Measurements from ENCODE around the gene CARD19.

The CARD19 gene, protein sequence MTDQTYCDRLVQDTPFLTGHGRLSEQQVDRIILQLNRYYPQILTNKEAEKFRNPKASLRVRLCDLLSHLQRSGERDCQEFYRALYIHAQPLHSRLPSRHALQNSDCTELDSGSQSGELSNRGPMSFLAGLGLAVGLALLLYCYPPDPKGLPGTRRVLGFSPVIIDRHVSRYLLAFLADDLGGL

GRCh38 chr9:93096131-93096802 is at the start of gene CARD19:
CARD19 (plus strand) TSS chr9:93096217; CDS start chr9:93096346, 129 bp downstream.
- DNase-seq (ENCODE audit: low read depth) = no peak

DNA sequence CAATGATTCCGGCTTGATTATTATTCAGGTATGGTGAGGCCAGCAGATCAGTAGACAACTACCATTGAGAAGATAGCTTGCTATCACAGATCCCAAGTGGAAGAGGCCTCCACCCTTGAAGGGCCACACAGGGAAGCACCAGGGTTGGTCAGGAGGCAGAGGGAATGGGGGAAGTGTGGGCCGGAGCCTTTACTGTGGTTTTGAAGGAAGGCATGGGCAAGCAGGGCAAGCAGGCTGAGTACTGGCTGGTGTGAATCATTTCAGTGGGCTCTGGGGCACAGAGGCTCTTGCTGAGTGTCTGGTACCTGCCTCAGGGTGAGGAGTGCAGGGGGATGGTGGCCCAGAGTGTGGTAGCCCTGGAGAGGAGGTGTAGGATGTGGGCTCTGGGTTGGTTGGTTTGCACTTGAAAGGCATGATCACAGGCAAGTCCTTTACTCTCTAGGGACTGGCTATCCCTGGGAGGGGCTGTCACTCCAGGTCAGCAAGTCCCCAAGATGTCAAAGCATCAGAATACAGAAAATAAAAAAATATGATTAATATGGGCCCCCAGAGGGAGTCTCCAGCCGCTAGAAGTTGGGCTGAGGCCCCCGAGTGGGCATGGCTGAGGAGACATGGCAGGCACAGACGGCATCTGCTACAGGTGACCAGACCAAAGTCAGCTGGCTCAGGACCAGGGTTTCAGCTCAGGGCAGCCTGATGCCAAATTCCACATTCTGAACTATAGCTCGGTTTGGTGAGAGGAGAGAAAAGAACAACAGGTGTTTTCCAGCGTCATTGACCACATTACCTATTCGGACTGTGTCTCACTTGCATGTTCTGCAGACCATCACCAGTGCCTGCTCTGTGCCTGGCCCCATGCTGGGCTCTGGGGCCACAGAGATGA is 47.2 kb upstream of the CARD19 start:
- DNase-seq (ENCODE audit: low read depth) = no peak

GRCh38 chr9:93049491-93049890 is 46.5 kb upstream of the CARD19 start:
- DNase-seq (ENCODE audit: low read depth) = no peak

DNA sequence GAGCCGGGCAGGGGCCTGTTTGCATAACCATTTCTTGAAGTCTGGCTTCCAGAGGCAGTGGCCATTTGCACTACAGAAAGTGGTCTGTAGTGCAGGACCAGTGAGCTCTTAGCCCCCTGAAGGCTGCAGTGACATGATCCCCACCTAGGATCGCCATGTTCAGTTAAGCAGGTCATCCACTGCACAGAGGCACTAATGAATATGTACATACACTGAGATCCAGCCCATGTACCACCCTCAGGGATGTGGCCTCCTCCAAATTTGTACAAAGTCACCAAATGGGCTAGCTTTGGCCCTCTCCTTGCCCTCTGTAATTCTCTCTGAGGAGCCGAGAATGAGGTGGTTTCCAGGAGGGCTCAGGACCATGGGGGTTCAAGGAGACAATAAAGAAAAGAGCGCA is 45.8 kb upstream of the CARD19 start:
- no peak for DNase-seq (ENCODE audit: low read depth)

- no peak for DNase-seq (ENCODE audit: low read depth)
These were observed 44.3 kb upstream of the CARD19 start for GRCh38 chr9:93051680-93052089.

DNA sequence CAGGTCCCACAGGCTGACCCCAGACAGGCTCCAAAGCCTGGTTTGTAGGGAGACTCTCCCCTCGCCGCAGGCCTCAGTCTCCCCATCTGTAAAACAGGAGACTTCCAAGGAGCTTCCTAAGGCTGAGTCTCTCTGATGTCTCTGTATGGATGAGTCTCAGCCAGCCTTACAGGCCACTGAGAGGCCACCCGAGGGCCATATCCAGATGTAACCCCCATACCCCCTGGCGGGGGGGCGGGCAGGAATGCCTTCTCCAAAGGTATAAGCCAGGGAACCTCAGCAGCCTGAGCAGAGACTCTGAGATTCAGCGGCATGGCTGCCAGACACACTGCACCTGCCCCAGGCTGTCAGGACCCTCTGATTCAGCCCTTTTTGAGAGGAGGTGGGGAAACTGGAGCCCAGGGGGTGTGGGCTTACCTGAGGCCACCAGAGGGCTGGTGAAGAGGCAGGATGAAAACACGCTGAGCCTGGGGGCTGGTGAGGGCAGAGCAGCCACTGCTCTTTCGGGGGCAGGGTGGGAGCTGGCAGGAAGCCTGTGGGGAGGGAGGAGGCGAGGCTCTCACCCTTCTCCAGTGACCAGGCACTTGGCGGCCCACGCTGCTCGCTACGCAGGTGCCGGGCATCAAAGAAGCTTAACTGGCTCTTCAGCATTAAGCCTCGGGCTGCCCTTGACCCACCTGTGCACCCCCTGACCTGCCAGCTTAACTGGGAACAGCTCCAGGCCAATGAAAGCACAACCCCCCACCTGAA is 43.1 kb upstream of the CARD19 start:
- DNase-seq (ENCODE audit: low read depth) = no peak

- no peak for DNase-seq (ENCODE audit: low read depth)
These were observed 42.2 kb upstream of the CARD19 start for GRCh38 chr9:93053781-93054331.

- DNase-seq (ENCODE audit: low read depth) = no peak
These were observed 41.0 kb upstream of the CARD19 start for GRCh38 chr9:93054758-93055704.

GRCh38 chr9:93057042-93057702 is 38.8 kb upstream of the CARD19 start:
- no peak for DNase-seq (ENCODE audit: low read depth)

GRCh38 chr9:93057703-93058354 is 38.2 kb upstream of the CARD19 start:
- DNase-seq (ENCODE audit: low read depth) = no peak

DNA sequence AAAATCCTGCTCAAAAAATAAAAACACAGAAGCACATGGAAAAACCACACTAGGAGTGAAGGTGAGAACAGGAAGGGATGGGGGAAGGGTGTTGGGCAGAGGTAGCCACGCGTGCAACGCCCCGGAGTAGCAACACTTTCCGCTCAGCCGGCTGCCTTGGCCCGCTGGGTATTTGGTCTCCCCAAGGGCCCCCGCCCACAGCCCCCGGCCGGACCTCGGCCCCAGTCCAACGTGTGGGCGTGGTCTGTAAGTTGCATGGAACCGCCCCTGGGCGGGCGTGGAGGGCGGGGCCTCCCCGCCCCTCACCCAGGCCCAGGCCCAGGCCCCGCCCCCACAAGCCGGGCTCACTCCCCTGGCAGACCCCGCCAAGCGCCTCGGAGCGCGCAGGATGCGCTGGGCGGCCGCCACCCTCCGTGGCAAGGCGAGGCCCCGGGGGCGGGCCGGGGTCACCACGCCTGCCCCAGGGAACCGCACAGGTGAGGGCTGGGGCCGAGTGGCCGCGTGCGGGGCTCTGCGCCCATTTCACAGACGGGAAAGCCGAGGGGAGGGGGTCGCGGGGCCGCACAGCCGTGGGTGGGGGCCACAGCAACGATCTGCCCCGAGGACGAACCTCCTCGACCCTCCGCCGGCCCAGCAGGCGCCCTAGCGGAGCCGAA is 37.5 kb upstream of the CARD19 start, which contains the start of gene SUSD3:
Gene SUSD3 (plus strand): TSS at position 347 of the 656 bp plus-strand sequence. CDS start 42 bp downstream, at position 389.
- DNase-seq (ENCODE audit: low read depth) = no peak

GRCh38 chr9:93059011-93059714 is 36.9 kb upstream of the CARD19 start:
- no peak for DNase-seq (ENCODE audit: low read depth)

GRCh38 chr9:93059715-93060578 is 36.1 kb upstream of the CARD19 start:
- no peak for DNase-seq (ENCODE audit: low read depth)

DNA sequence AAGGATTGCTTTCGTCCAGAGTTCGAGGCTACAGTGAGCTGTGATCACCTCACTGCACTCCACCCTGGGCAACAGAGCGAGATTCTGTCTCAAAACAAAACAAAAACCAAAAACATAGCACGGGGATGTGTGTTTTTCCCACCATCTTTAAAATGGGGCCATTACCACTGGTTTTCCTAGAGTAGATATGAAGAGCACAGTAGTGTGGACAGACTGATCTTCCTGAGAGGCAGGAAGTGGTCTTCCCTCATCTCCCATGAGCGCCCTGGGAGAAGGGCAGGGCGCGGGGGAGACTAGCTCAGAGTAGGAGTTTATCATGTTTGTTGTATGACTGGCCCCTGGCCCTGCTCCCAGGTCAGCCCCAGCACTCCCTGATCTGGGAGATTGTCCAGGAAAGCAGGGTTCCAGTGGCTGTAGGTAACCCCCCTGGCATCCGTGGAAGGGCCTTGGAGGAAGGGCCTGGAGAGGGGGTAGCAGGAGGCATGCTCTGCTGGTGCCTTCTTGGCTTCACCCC is 35.2 kb upstream of the CARD19 start:
- no peak for DNase-seq (ENCODE audit: low read depth)

- DNase-seq (ENCODE audit: low read depth) = no peak
These were observed 34.7 kb upstream of the CARD19 start for GRCh38 chr9:93061260-93061751.

- no peak for DNase-seq (ENCODE audit: low read depth)
These were observed 33.9 kb upstream of the CARD19 start for GRCh38 chr9:93061791-93062763.

Measured in non-pigmented ciliary epithelial cell (primary cell).